RKO (cell line): Measurements from ENCODE around the gene ASNSD1.
A peak's percentile ranks its signal among the peaks of the same experiment; 100 is the strongest.

Source experiments
- DNase-seq: peaks from one replicate; pipeline ENCODE4 v3.0.0-alpha.2; 2016; ENCODE audit warnings: low spot score

Gene ASNSD1

DNA sequence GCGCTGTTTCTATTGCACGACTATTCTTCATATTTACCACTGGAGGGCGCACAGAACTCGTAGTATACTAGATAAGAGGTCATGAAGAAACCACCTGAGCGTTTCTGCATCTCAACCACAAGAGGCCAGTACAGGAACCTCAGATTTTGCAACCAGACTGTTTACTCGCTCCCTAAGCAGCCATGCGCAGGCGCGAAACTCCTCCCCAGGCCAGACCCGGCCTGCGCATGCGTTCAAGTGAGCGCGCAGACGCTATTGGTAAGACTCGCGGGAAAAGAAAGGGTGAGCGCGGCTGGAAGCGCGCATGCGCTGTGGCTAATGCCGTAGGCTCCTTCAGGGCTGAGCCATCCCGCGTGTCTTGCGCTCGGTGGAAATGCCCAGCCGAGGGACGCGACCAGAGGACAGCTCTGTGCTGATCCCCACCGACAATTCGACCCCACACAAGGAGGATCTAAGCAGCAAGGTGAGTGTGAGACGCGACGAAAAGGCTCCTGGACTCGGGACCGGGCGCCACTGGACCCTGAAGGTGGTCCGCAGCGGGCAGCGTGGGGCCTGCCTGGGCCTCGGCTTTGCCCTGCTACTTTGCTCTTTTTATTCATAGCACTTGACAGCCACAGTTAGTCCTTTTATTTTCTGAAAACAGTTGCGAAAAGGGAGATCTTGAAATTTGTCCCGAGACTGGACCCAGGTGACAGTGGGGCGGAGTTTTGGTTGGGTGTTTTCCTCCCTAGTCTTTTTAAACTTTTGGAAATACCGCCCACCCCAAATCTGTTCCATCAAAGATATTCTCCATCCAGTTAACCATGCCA lies at the start of gene ASNSD1:
TSS of gene ASNSD1 (plus strand) at position 312 of the 809 bp plus-strand sequence. CDS start 4,674 bp downstream, outside the sequence.
- peak; percentile 100 for DNase-seq

DNA sequence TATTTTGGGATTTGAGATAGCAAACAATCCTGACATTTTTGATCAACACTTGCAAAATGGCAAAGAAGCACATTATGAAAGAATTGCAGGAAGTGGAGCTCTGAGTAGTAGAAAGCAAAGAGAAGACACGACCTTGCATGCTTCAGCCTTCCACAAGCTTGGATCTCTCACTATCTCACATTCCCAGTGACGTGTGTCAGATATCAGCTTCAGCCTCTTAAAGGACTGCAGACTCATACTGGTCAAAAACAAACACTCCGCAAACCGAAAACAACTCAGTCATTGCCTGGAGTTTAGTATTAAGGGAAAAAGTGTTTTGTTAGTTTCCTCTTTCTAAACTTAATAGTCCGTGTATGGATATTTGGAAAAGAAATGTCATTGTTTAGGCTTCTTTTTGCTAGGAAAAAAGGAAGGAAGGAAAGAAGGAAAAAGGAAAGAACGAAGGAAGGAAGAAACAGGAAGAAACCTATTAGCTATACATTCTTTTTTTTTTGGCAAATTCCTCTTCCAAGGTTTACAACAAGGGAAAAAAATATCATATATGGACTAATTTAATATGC lies 48.1 kb upstream of the ASNSD1 start:
- DNase-seq = no peak

DNA sequence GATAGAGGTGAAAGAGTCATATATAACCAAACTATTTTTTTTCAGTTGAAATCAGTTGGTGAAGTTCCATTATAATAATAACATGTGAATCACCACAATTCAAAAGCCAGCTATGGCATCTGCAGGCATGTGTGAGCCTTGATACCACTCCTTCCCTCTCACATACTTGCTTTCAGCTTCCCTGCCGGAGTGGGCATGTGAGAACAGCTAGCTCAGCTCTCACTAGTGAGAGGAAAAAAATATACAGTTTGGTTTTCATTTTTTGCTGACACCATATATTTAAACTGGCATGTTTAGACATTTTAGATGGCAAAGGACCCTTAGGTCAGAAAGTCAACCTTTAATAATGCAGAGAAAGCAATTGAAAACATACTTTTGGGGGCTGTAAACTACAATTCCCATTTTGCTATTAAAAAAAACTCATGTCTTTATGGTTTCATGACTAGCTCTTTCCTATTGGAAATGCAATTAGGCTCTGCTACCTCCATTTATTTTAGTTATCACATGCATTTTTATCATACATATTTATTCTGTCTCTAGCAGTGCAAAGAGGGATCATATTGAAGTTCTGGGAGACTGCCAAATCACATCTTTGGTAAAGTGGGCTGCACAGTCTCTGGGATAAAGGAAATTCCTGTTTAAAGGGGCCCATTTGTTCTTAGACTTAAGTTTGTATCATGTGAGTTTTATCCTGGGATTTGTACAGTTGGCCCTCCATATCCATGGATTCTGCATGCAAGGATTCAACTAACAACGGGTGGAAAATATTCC lies 47.4 kb upstream of the ASNSD1 start:
- DNase-seq = no peak

DNA sequence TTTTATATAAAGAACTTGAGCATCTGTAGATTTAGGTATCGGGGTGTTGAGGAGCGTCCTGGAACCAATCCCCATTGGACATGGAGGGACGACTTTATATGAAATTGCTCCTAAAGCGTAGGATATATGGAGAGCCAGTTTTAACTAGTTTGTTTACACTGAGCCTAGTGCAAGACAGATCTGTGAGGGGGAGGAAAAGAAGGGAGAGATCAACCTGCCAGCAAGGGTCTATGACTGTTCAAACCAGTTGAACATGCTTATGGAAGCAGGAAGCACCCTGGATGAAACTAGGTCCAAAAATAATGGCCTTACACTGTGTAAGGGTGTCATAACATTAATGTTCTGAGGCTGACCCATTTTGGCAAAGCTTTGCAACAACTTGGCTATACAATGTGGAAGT lies 46.7 kb upstream of the ASNSD1 start:
- no peak for DNase-seq

DNA sequence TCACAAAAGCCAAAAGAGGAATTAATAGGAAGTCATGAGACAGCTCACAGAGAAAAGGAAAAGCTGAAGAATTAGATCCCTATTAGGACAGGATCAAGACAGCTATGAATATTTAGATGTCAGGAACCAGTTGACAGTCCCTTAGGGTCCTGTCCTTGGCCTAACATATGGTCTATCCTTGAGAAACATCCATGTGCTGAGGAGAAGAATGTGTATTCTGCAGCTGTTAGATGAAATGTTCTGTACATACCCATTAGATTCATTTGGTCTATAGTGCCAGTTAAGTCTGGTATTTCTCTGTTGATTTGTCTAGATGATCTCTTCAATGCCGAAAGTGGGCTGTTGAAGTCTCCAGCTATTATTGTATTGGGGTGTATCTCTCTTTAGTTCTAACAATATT lies 43.1 kb upstream of the ASNSD1 start:
- no peak for DNase-seq

DNA sequence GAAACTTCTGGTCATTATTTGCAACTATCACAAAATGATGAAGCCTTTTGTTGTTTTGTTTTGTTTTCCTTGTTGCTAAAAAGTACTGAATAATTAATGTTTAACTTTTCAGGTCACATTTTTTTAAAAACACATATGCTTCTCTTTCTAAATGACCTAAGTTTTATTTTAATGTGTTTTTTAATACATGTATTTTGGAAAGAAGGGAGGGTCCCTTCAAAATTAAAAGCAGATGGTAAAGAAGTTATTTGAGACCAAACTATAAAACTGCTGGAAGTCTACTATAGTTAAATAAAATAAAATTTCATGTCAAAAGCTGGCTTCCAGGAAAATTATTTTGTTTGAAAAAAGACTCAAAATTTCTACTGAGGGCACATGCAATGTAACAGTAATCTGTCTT lies 39.5 kb upstream of the ASNSD1 start:
- DNase-seq = no peak

DNA sequence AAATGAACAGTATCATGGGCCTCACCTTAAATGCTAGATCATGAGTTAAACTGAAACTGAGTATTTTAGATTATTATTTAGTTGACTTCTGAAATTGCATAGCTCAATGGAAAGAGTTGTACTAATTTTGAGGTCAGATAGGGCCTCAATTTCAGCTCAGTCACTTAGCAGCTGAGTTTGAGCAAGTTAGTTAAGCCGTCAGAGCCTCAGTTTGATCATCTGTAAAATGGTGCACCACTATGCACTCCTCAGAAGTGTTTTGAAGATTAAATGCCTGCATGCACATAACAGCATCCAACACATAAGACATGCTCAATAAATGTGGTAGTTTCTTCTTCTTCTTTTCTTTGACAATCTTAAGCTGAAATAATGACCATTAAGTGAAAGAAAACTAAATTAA lies 38.2 kb upstream of the ASNSD1 start:
- no peak for DNase-seq

DNA sequence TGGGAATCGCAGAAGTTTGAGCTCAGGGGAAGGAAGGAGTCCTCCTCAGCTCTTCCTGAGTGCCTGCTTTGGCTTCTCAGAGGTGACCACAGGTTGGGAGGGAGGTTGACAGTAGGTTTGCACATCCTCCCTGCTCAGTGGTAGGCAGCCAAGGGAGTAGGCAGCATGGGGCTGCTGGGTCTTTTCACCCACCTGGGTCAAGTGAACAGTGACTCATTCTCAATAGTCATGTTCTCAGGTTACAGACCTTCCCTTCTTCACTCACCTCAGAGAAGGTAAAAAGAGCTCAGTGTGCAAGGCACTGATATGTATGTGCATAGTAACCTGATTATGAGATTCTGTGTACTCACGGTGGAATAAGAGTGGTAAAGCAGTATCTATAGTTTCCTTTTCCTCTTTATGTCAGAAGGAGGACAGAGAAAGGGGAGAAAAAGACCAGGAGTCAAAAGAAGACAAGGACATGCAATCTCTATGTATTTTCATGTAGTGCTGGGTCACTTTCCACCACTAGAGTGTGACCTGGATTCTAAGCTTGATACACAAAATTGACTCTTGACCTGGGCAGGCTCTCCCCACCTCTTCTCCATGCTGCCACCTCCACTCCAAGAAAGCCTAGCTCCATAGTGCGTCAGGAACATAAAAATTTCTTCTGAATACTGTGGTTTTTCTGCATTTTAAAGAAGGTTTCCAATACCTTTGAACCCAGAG lies 36.5 kb upstream of the ASNSD1 start:
- DNase-seq = no peak

DNA sequence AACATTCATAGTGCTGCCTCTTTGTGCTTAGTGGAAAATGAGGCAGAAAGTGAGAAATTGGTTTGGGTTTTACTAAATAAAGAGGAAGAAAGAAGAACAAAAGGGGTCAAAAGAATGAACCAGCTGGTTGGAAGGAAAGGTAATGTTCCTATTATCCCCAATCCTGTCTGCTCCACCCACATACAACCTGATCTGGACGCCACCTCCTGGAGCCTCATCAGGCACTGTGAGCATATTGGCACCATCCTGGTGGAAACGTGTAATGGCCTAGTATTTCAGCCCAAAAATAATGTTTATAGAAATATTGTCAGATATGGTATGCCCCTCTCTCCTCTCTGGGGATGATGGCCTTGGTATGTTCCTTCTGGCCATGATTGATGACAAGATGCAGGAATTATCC lies 35.6 kb upstream of the ASNSD1 start:
- no peak for DNase-seq

DNA sequence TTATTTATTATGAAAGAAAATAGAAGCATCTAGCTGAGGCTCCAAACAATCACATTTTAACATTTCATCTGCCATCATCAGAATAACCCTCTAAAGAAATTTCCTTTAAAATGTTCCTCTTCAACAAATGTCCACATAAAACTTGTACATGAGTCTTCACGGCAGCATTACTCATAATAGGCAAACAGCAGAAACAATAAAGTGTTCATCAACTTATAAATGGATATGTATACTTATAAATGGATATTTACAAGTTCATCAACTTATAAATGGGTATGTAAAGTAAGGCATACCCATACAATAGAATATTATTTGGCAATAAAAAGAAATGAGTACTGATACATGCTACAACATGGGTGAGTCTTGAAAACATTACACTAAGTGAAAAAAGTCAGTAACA lies 33.5 kb upstream of the ASNSD1 start:
- no peak for DNase-seq

DNA sequence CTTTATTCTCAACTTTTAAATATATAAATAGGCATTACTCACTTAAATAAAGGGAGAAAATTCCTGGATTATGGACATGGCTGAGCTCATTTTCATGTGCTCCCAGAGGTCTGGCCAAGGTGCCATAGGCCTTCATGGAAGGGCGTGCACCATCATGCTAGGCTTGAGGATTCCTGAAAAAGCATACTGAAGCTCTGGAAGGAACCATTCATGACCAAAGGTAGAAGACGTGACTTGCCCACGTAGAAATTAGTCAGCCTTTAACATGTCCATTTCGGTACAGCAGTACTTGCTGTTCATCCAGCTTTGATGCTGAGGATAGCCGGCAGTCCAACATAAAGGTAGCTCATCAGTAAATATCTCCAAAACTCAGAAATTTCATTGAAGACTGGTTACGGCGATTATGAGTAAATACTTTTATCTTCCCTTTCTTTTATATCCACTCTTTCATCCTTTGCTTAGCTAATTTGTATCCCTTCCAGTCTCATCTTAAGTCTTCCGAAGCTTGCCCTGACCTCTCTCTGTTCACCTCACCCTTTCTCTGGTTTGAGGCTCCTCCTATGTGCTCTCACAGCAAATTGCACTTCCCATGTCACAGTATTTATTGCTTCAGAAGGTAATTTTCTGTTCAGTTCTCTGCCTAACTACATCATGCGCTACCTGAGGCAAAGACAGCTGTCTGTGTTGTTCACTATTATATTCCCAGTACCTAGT lies 32.3 kb upstream of the ASNSD1 start:
- DNase-seq = no peak

DNA sequence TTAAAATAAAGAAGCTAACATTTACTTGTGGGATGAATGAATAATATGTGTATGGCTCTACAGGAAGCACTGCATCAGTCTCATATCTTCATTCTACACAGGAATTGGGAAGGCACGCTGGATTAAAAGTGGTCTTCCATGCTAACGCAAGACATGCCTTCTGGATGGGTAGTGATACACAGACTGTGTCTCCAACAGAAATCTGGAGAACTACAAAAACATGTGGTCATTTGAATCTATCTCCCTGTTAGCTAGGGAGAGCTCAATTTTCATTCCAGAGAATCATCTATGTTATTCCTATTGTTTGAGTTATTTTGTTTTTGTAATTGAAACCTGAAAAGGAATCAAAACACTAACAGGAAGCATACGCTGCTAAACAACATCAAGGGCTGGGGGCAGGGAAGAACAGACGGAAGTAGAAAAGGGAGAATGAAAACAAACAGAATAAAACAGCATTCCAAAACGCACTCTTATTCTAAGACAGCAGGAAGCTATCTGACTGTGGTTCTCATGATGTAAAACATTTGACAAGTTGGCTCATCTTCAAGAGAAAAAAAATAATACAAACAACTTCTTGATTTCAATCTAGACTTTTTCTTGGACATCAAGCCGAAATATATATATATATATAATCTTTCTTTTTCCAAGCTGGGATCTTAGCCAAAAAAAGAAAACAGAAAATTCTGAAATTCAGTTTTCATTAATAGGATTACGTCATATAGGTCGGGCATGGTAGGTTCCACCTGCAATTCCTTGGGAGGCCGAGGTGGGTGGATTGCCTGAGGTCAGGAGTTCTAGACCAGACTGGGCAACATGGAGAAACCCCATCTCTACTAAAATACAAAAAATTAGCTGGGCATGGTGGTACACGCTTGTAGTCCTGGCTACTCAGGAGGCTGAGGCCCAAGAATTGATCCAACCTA lies 31.5 kb upstream of the ASNSD1 start:
- no peak for DNase-seq

DNA sequence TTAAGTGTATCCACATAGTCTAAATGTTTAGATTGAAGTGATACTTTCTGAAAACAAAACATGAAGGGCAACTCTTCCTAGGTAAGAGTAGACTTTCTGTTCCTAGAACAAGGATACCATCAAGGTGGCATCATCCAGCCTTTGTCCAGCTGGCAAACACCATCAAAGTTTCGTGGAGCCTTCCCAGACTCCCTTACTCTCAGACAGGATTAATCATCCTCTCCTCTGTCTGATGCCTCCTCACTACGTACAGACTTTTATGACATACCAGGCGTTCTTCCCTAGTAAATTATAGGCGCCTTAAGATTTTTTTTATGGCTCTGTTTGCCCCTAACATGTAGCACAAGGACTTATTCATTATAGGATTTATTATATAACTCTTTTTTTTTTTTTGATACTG lies 29.4 kb upstream of the ASNSD1 start:
- no peak for DNase-seq

DNA sequence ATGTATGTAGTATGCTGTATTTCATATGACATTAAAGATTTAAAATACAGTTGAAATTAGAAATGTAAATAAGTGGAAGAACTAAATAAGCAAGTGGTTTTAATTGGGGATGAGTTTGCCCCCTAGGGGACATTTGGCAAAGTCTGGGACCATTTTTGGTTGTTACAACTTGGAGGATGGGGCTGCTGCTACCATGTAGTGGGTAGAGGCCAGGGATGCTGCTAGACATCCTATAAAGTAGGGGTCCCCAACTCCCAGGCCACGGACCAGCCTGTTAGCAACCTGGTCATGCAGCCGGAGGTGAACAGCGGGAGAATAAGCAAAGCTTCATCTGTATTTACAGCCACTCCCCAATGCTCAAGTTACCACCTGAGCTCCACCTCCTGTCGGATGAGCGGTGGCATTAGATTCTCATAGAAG lies 27.9 kb upstream of the ASNSD1 start:
- DNase-seq = no peak

DNA sequence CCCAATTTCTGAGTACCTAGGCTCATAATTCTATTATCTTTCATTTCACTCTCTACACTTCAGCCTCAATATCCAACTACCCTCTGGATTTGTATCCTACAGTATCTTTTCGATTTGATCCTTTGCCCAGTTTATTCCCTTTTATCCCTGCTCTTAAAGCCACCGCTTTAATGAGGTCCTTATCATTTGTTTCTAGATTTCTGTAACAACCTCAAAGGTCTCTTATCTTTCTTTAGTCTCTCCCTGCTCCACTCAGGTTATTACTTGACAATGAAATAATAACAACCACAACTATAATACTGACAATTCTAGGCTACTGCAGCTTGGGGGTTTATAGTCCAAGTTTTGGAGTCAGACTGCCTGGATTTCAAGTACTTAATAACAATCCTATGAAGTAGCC lies 25.9 kb upstream of the ASNSD1 start:
- DNase-seq = no peak

DNA sequence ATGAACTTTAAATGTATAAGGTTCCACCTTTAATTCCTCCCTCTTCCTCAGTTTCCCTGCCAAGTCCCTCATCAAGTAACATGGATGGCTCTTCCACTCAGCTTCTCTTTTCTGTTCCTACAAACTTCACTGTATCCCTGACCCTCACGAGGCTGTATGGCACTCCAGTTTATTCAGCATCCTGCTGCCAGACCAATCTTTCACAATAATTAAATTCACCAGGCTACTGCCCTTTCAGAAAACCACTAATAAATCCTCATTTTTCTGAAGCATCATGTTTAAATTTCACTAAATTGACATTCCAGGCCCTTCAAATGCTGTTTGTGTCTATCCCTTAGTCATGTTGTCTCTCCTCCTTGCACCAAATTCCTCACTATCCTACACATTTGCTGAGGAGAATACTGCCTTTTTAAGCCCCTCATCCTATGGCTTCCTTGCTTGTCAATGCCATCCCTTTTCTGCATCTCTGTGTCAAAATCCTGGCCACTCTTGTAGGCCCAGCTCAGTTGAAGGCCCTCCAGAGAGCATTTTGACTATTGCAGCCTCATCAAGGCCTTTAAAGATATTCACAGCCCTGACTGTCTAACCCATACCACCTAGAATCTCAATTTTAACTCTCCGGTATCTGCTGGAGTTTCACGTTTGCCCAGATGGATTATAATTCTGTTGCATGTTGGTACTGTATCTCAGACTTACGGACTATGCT lies 22.8 kb upstream of the ASNSD1 start:
- DNase-seq = no peak

DNA sequence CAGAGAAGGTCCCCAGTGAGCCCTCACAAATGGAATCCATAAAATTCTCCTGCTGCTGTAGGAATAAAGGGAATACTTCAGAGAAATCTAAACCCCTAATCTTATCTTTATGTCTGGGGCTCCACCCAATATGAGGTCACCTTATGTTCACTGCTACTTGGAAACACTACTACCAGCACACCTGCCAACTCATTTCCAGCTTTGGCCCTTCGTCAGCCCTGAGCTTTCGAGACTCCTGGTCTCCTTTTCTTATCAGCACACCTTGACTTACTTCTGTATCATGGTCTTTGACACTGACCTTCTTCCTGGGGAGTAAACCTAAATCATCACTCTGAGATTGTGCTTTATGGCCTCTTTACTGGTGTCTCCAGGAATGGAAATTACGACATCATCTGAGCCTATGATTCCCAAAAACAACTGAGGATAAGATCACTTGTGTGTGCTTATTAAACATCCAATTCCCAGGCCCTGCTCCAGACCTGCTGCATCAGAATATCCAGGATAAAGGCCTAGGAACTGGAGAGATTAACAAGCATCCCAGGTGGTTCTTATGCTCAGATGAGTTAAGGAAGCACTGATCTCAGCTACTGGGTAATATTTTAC lies 22.2 kb upstream of the ASNSD1 start:
- no peak for DNase-seq

DNA sequence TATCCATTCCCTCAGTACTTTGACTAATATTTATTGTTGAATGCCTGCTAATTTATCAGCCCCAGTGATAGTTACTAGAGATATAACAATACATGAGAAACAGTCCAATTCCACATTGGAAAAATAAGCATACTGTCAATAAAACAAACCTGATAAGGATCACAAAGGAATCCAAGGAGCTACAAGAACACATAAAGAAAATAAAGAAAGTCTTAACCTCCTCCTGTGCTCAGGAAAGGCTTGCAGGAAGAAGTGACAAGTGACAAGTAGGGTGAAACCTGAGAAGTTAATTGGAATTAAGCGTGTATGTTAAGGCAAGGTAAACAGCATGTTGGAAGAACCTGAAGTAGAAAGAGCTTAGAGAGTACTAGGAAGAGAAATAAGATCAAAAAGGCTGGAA lies 20.3 kb upstream of the ASNSD1 start:
- no peak for DNase-seq

DNA sequence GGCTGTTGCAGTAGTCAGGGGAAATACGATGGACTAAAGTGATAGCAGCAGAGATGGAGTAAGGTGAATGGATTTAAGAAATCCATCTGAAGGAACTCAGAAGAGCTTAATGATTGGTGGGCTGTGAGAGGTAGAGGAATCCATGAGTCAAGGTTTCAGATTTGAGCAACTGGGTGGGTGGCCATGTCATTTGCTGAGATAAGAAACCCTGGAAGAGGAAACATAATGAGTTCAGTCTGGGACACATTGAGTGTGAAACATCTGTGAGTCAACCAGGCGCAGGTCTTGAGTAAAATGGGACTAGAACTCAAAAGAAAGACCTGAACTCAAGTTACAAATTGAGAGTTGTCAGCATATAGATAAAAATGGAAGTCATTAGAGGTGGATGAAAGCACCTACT lies 19.7 kb upstream of the ASNSD1 start:
- no peak for DNase-seq

DNA sequence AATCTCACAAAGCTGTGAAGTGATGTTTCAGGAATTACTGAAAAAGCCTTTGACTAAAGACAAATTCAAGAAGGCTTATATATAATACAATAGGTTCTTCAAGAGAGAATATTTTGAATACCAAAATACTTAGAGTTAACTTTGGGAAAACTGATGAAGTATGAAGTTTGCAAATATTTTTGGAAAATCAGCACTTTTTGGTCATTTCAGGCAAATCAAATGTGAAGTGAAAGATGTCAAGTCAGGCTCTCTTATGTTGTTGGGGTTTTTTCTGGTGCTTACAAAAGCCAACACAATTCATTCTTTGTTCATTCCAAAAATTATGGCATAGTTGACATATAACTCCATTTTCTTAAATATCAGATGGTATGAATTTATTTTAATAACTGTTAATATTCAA lies 14.7 kb upstream of the ASNSD1 start:
- no peak for DNase-seq
